ENCODE results near the gene MRPL53.

The MRPL53 gene

DNA sequence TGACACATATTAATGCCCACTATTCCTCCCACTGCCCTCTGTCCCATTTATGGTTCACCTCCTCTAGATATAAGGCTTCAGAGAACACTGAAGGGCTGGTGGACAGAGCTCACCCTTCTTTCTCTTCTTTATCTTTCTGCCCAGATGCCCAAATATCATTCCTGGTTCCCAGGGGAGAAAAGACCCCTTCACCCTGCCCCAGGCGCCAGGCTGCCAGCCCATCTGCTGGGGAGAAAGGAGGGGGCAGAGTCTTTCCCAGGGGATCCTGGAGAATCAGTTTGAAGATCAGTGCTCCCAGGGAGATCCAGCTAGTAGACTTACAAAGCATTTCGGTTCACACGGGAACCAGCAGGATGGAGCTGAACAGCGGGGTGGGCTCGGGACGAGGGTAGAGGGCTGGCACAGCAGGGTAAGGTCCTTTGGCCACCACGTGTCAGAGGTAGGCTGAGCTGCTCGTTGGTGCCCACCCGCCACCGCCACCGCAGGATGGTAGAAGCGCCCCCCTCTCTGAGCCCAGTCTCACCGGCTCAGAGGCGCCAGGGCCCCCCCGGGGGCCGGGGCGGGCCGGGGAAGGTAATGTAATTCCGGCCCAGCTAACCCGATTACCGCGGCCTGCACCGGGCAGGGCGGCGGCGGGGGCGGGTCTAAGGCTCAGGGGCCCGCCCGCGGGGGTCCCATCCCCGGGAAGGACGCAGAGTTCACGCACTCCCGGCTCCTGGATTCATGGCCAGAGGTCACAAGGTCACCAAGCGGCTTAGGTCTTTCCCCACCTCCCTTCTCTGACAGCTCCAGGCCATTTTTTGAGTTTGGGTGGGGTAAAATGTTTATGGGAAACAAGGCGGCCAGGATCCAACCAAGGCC is 40.5 kb upstream of the MRPL53 start:
- H3K4me3 ChIP-seq (ENCODE audit: low read depth, low read length): no peak overlapping the region
- TF ChIP-seq, protein P1, sequence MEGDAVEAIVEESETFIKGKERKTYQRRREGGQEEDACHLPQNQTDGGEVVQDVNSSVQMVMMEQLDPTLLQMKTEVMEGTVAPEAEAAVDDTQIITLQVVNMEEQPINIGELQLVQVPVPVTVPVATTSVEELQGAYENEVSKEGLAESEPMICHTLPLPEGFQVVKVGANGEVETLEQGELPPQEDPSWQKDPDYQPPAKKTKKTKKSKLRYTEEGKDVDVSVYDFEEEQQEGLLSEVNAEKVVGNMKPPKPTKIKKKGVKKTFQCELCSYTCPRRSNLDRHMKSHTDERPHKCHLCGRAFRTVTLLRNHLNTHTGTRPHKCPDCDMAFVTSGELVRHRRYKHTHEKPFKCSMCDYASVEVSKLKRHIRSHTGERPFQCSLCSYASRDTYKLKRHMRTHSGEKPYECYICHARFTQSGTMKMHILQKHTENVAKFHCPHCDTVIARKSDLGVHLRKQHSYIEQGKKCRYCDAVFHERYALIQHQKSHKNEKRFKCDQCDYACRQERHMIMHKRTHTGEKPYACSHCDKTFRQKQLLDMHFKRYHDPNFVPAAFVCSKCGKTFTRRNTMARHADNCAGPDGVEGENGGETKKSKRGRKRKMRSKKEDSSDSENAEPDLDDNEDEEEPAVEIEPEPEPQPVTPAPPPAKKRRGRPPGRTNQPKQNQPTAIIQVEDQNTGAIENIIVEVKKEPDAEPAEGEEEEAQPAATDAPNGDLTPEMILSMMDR (IDR thresholded peaks at IDR 0.05; ENCODE audit: borderline replicate concordance, insufficient read depth, low read depth, low read length): no peak

DNA sequence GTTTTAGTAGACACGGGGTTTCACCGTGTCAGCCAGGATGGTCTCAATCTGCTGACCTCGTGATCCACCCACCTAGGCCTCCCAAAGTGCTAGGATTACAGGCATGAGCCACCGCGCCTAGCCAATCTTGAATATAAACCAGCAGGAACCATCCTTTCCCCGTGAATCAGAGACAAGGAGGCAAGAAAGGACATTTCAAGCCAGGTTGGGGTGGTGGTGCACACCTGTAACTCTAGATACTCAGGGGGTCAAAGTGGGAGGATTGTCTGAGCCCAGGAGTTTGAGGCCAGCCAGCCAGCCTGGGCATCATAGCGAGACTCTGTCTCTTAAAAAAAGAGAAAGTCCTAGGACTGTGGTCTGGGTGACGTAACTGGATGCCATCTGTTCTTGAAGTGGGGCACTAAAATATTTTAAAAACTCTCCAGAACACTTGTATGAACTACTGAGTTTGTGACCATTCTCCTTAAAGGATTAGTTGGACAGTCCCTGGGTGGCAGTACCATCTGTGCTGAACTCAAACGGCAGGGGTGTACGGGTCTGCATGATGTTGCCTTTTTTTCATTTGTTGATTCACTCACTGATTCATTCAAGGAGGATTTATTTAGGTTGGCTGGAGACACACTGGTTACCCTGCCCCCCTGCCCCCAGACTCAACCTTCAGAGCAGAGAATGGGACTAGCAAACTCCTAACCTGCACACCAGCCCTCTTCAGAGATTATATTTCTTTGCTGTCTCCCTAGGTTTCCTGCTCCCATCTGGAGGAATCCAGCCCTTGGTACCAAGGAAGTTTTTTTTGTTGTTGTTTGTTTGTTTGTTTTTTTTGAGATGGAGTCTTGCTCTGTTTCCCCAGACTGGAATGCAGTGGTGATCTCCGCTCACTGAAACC is 38.9 kb upstream of the MRPL53 start:
- TF ChIP-seq, protein P1 (IDR thresholded peaks at IDR 0.05; ENCODE audit: borderline replicate concordance, insufficient read depth, low read depth, low read length): no peak

GRCh38 chr2:74510272-74510671 is 37.8 kb upstream of the MRPL53 start:
- TF ChIP-seq, protein P1 (IDR thresholded peaks at IDR 0.05; ENCODE audit: borderline replicate concordance, insufficient read depth, low read depth, low read length): no peak
- H3K4me3 ChIP-seq (ENCODE audit: low read depth, low read length): no peak overlapping the region

More for the DNA sequence above, 38.9 kb upstream of the MRPL53 start:
- no peak overlapping the region for H3K4me3 ChIP-seq (ENCODE audit: low read depth, low read length)

DNA sequence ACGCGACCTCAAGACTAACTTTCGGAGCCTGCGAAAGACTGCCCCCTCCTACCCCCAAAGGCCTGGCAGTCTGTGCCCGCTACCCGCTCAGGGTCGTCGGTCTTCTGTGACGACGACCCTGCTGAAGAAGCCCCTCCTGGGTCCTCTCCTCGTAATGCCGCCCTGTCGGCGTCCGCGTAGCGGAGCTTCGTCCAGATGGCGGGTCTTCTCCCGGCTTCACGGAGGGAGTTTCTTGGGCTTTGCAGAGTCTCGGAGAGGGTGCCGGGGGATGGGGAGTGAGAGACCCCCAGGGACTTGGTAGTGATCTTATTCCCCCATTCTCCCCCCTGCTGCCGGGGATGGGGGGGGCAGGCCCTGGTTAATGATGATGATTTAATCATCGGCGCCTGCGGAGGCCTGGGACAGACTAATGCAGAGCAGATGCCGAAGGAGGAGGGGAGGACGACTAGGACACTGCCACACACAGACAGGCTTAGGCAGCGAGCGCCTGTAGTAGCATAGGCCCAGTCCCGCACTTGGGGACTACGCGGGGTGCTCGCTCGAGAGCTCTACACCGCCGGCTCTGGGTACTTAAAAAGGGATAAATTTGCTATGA is 35.5 kb upstream of the MRPL53 start:
- TF ChIP-seq, protein P1 (IDR thresholded peaks at IDR 0.05; ENCODE audit: borderline replicate concordance, insufficient read depth, low read depth, low read length): no peak
- peak overlapping the region; percentile 85 for H3K4me3 ChIP-seq (ENCODE audit: low read depth, low read length)

- H3K4me3 ChIP-seq (ENCODE audit: low read depth, low read length): peak within 1 kb of the TSS; percentile 85
- TF ChIP-seq, protein P1 (IDR thresholded peaks at IDR 0.05; ENCODE audit: borderline replicate concordance, insufficient read depth, low read depth, low read length): peak; percentile 73
Measured at GRCh38 chr2:74507145-74507925, 34.9 kb upstream of the MRPL53 start, which contains the start of gene PCGF1. PCGF1 (minus strand) TSS chr2:74507695; CDS start chr2:74507668, 27 bp downstream.
